Left hindlimb (tissue), 1 donor: ENCODE data around the gene CARD9.
"Not testable (repeated sequence)": the region's sequence is repeated elsewhere in the genome, so short reads cannot be mapped to it uniquely, and the experiment has no call there.

Source experiments
- DNase-seq: peaks from one replicate; pipeline ENCODE4 v3.0.0-alpha.2; 2018

Gene CARD9

GRCh38 chr9:136362450-136362784 is 11.1 kb downstream of the CARD9 start:
- DNase-seq, result peak; percentile 50

GRCh38 chr9:136361754-136362449 is 11.6 kb downstream of the CARD9 start:
- peak; percentile 59 for DNase-seq

- DNase-seq, result peak; percentile 52
These were observed 12.3 kb downstream of the CARD9 start for GRCh38 chr9:136361047-136361753.

- DNase-seq, result peak; percentile 43
These were observed 13.4 kb downstream of the CARD9 start for GRCh38 chr9:136359774-136360718.

- DNase-seq, result peak; percentile 40
These were observed 14.6 kb downstream of the CARD9 start for GRCh38 chr9:136358888-136359287.

GRCh38 chr9:136358016-136358415 is 15.5 kb downstream of the CARD9 start:
- no peak for DNase-seq

- DNase-seq, result peak; percentile 78
These were observed 16.2 kb downstream of the CARD9 start for GRCh38 chr9:136357202-136357725.

GRCh38 chr9:136355616-136356557 is 17.6 kb downstream of the CARD9 start:
- no peak for DNase-seq

GRCh38 chr9:136354592-136355085 is 18.8 kb downstream of the CARD9 start:
- no peak for DNase-seq

- DNase-seq, result no peak
These were observed 19.5 kb downstream of the CARD9 start for GRCh38 chr9:136353757-136354488.

- DNase-seq, result no peak
These were observed 20.4 kb downstream of the CARD9 start for GRCh38 chr9:136353088-136353487.

GRCh38 chr9:136352682-136353081 is 20.8 kb downstream of the CARD9 start:
- DNase-seq, result no peak

GRCh38 chr9:136351868-136352267 is 21.6 kb downstream of the CARD9 start:
- not testable (repeated sequence) for DNase-seq

- no peak for DNase-seq
These were observed 22.1 kb downstream of the CARD9 start for GRCh38 chr9:136351252-136351800.

GRCh38 chr9:136349546-136349945 is 23.9 kb downstream of the CARD9 start:
- DNase-seq, result no peak

GRCh38 chr9:136348691-136349090 is 24.8 kb downstream of the CARD9 start:
- no peak for DNase-seq

GRCh38 chr9:136347472-136348256 is 25.8 kb downstream of the CARD9 start:
- DNase-seq, result no peak

GRCh38 chr9:136346927-136347465 is 26.5 kb downstream of the CARD9 start:
- DNase-seq, result no peak

- DNase-seq, result no peak
These were observed 27.4 kb downstream of the CARD9 start for GRCh38 chr9:136346157-136346481.
